ENCODE measurements around the gene USPL1.

The USPL1 gene

DNA sequence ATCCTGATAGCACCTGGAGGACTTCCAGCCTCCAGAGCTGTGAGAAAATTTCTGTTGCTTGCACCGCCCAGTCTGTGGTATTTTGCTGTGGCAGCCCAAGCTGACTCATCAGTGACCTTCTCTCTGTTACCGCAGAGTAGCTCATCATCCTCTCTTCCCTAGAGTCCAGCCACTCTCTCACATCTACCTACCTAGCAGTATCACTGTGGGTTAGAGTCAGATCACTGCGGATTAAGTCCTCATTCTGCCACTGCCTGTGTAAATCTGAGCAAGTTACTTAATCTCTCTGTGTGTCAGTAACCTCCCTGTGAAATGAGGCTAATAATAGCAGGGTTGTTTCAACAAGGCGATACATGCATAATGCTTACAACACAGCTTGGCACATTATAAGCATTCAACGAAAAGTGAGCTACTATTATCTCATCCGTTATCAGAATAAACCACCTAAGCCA is 40.3 kb upstream of the USPL1 start:
- TF ChIP-seq CTCF (IDR thresholded peaks at IDR 0.05) = no peak
- no peak overlapping the region for H3K27ac Mint-ChIP-seq
- peaks cover 4% of the 10 kb centered on the region for H3K27me3 Mint-ChIP-seq (ENCODE audit: low read depth, poor library complexity)
- no peaks in the 10 kb centered on the region for H3K36me3 Mint-ChIP-seq (ENCODE audit: low read depth)
- no peaks in the 10 kb centered on the region for H3K4me1 Mint-ChIP-seq
- DNase-seq = no peak
- no peak overlapping the region for H3K4me3 Mint-ChIP-seq
- no peaks in the 10 kb centered on the region for H3K9me3 Mint-ChIP-seq

- H3K27ac Mint-ChIP-seq = no peak overlapping the region
- H3K27me3 Mint-ChIP-seq (ENCODE audit: low read depth, poor library complexity) = peaks cover 6% of the 10 kb centered on the region
- H3K36me3 Mint-ChIP-seq (ENCODE audit: low read depth) = no peaks in the 10 kb centered on the region
- no peaks in the 10 kb centered on the region for H3K4me1 Mint-ChIP-seq
- no peak overlapping the region for H3K4me3 Mint-ChIP-seq
- no peaks in the 10 kb centered on the region for H3K9me3 Mint-ChIP-seq
- no peak for DNase-seq
- no peak for TF ChIP-seq CTCF (IDR thresholded peaks at IDR 0.05)
Measured at GRCh38 chr13:30580852-30581502, 36.7 kb upstream of the USPL1 start.

DNA sequence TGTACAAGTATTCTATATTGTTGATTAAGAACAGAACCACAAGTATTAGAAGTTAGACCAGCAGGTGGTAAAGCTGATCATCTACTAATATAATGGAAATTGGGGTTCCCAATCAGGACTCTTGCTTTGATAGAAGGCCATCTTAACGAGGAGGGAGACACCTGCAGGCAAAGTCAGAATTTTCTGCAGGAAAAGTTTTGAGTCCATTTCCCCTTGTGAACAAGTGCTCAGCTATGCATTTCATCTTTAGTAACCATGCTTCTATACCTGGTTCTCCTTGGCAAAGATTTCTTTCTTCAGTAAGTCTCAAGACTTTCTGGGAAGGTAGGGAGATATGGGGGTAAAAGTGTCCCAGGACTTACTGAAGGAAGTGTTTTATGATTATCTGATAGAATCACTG is 36.1 kb upstream of the USPL1 start:
- no peak for TF ChIP-seq CTCF (IDR thresholded peaks at IDR 0.05)
- no peaks in the 10 kb centered on the region for H3K36me3 Mint-ChIP-seq (ENCODE audit: low read depth)
- no peaks in the 10 kb centered on the region for H3K9me3 Mint-ChIP-seq
- H3K4me1 Mint-ChIP-seq = no peaks in the 10 kb centered on the region
- H3K4me3 Mint-ChIP-seq = no peak overlapping the region
- peaks cover 9% of the 10 kb centered on the region for H3K27me3 Mint-ChIP-seq (ENCODE audit: low read depth, poor library complexity)
- DNase-seq = no peak
- no peak overlapping the region for H3K27ac Mint-ChIP-seq

DNA sequence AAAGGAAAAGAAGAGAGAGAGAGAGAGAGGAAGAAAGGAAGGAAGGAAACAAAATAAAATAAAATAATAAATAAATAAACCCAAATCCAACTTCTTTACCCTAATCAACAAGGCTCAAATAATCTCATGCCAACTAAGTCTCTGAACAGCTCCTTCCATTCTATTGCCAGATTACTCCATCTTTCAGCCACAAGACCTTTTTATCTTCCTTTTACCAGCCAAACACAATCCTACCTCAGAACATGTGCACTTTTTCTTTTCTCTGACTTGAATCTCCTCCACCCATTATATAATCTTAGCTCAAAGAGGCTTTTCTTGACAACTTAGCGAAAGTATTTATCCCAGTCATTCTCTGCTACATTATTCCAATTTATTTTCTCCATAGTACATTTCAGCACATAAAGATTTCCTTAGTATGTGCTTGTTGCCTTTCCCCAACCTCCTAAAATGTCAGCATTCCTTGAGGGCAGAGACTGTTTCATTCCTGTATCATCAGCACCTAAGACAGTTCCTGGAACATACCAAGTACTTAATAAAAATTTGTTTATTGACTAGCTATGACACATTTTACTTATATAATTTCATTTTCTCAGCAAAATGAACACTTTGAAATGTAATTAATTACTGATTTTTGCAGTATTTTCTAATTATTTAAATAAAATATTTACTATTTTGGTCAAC is 33.5 kb upstream of the USPL1 start:
- no peak overlapping the region for H3K4me3 Mint-ChIP-seq
- H3K4me1 Mint-ChIP-seq = no peaks in the 10 kb centered on the region
- H3K27me3 Mint-ChIP-seq (ENCODE audit: low read depth, poor library complexity) = peaks cover 9% of the 10 kb centered on the region
- TF ChIP-seq CTCF (IDR thresholded peaks at IDR 0.05) = no peak
- H3K27ac Mint-ChIP-seq = no peak overlapping the region
- DNase-seq = no peak
- no peaks in the 10 kb centered on the region for H3K36me3 Mint-ChIP-seq (ENCODE audit: low read depth)
- H3K9me3 Mint-ChIP-seq = no peaks in the 10 kb centered on the region

DNA sequence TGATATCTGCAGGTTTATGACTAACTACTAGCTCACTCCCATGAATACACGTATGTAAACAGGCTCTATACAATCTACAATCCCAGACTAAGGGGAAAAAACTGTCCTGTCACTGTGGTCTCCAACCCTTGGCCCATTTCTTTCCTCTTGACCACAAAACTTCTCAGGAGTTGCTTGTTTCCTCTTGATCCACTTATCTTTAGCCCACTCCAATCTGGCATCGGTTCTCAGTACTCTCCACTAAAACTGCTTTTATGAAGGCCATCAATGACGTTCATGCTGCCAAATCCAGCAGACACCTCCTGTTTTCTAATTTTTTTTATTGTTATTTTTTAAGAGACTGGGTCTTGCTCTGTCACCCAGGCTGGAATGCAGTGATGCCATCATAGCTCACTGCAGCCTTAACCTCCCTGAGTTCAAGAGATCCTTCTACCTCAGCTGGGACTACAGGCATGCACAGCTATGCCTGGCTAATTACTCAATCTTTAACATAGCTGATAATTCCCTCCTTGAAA is 31.9 kb upstream of the USPL1 start:
- Mint-ChIP-seq H3K27ac (peak overlapping the region; percentile 7), H3K36me3 (ENCODE audit: low read depth) (no peaks in the 10 kb centered on the region), H3K9me3 (no peaks in the 10 kb centered on the region), H3K4me1 (no peaks in the 10 kb centered on the region), H3K27me3 (ENCODE audit: low read depth, poor library complexity) (peaks cover 9% of the 10 kb centered on the region), H3K4me3 (no peak overlapping the region)
- no peak for TF ChIP-seq CTCF (IDR thresholded peaks at IDR 0.05)
- no peak for DNase-seq
